WI38 (cell line): ENCODE results near the gene STOX2.
"Not testable (repeated sequence)": the region's sequence is repeated elsewhere in the genome, so short reads cannot be mapped to it uniquely, and the experiment has no call there.

ENCODE experiments used
- H3K4me3 ChIP-seq: 2 replicates; pipeline ENCODE4 v1.5.1; 2011; ENCODE audit warnings: low read depth, mild to moderate bottlenecking, control low read depth, low read length
- CTCF ChIP-seq: IDR thresholded peaks from 2 replicates; pipeline ENCODE4 v1.5.1; 2012; ENCODE audit warnings: low read depth, mild to moderate bottlenecking, control low read depth, low read length

The STOX2 gene

GRCh38 chr4:184039963-184040383 is 134.9 kb downstream of the STOX2 start:
- no peak for TF ChIP-seq CTCF
- H3K4me3 ChIP-seq = no peak overlapping the region

- no peak for TF ChIP-seq CTCF
- H3K4me3 ChIP-seq = no peak overlapping the region
Measured at GRCh38 chr4:184041156-184041555, 136.0 kb downstream of the STOX2 start.

- TF ChIP-seq CTCF = no peak
- no peak overlapping the region for H3K4me3 ChIP-seq
Measured at GRCh38 chr4:184046148-184046547, 141.0 kb downstream of the STOX2 start.

- H3K4me3 ChIP-seq = not testable (repeated sequence)
Measured at GRCh38 chr4:184051262-184051661, 146.2 kb downstream of the STOX2 start.

- no peak for TF ChIP-seq CTCF
- no peak overlapping the region for H3K4me3 ChIP-seq
Measured at GRCh38 chr4:184052616-184053015, 147.5 kb downstream of the STOX2 start.

GRCh38 chr4:184053434-184053833 is 148.3 kb downstream of the STOX2 start:
- H3K4me3 ChIP-seq = no peak overlapping the region
- TF ChIP-seq CTCF = no peak

GRCh38 chr4:184056877-184057276 is 151.8 kb downstream of the STOX2 start:
- no peak for TF ChIP-seq CTCF

GRCh38 chr4:184058026-184058425 is 152.9 kb downstream of the STOX2 start:
- no peak for TF ChIP-seq CTCF
- no peak overlapping the region for H3K4me3 ChIP-seq

More at GRCh38 chr4:184056877-184057276, 151.8 kb downstream of the STOX2 start:
- H3K4me3 ChIP-seq = no peak overlapping the region
